SIG-M5 treated with dmso at 0.1 percent for 504 hours (cell line): ENCODE results near the gene VARS2.
A peak's percentile ranks its signal among the peaks of the same experiment; 100 is the strongest.
"Not testable (repeated sequence)": the region's sequence is repeated elsewhere in the genome, so short reads cannot be mapped to it uniquely, and the experiment has no call there.

Experiments used
- DNase-seq: peaks from one replicate; lab custom pipeline; 2025; ENCODE audit not compliant: unreplicated experiment; lab: John Stamatoyannopoulos, UW

VARS2 gene

DNA sequence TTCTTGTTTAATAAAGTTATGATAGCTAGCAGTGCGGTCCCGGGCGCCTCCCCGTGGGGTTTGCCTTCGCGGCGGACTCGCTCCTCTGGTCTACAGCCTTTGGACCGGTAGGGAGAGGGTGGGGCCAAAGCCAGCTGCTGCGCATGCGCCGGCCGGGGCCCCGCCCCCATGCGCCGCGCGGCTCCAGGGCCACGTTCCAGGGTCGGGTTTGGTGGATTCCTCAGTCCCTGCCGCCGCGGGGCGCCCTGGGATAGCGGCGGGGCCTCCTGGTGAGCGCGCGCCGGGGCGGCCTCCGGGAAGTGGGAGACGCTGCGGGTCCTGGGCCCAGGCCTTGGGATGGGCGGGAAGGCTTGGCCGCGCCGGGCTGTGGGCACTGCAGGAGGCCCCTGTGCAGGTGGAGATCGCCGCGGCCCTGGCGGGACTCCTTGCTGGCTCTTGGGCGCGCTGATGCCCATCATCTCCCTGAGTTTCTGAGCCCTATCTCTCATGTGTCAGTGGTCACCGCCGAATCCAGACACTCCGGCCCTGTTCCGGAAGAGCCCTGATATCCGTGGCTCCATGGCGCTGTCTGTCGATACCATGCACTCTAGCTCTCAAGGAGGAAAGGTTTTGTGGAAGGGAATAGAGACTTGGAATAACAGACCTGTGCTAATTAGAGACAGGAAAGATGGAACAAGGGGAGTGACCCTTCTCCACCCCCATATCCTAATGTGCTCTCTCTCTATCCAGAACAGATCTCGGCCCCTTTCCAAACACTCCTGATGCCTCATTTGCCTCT, at the start of gene VARS2:
TSS of gene VARS2 (plus strand) at position 163 of the 778 bp plus-strand sequence. CDS start at position 762, 599 bp downstream.
- DNase-seq = peak; percentile 83

DNA sequence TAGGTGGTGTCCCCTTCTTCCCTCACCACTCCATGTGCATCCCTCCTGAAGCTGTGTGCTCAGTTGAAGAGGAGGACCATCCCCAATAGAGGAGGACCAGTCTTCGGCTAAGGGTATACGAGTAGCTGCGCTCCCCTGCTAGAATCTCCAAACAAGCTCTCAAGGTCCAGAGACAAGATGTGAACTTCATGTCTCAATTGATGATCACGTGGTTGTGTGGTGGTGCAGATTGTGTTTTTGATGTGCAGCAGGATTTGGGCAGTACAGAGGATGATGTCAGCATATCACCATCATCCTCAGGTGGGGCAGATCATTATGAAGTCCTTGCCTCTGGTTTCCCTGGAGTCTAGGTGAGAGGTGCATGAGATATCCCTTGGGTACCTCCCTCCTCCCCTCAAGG, 49.7 kb upstream of the VARS2 start:
- DNase-seq = no peak

DNA sequence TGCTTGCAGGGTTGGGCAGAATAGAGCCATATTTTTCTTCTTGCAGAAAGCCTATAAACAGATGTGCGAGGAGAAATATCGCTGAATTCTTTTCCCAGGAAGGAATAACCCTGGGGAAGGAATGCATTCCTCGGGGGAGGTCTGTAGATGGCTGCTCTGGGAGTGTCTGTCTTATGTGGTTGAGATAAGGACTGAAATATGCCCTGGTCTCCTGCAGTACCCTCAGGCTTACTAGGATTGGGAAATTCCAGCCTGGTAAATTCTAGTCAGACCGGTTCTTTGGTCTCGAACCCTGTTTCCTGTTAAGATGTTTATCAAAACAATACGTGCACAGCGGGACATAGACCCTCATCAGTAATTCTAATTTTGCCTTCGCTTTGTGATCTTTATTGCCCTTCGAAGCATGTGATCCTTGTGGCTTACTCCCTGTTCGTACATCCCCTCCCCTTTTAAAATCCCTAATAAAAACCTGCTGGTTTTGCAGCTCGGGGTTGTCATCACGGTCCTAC, 44.7 kb upstream of the VARS2 start:
- DNase-seq = not testable (repeated sequence)

DNA sequence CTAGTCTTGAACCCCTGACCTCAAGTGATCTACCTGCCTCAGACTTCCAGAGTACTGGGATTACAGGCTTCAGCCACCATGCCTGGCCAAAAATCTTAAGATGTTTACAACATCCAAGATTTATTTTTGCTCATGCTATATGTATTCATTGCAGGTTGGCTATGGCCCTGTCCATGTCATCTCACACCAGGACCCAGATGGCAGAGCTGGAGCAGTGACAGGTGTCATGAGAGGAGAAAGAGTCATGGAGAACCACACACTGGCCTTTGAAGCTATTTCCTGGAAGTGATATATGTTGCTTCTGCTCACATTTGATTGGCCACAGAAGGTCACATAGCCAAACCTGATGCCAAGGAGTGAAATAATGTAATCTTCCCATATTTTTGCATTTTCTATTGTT, 43.5 kb upstream of the VARS2 start:
- DNase-seq = no peak

DNA sequence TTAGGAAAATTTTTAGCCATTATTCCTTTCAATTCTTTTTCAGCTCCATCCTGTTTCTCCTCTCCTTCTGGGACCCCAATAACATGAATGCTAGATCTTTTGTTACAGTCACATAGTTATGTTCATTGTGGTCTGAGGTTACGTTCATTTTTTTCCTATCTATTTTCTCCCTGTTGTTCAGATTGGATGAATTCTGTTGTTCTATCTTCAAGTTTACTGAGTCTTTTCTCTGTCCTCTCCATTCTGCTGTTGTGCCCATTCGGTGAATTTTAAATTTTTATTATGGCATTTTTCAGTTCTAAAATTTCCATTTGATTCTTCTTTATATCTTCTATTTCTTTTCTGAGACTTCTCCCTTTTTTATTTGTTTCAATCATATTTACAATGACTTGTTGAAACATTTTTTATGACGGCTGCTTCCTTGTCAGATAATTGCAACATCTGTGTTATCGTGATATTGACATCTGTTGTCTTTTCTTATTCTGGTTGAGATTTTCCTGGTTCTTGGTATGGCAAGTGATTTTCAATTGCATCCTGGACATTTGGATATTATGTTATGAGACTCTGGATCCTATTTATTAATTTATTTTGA, 42.4 kb upstream of the VARS2 start:
- DNase-seq = no peak

DNA sequence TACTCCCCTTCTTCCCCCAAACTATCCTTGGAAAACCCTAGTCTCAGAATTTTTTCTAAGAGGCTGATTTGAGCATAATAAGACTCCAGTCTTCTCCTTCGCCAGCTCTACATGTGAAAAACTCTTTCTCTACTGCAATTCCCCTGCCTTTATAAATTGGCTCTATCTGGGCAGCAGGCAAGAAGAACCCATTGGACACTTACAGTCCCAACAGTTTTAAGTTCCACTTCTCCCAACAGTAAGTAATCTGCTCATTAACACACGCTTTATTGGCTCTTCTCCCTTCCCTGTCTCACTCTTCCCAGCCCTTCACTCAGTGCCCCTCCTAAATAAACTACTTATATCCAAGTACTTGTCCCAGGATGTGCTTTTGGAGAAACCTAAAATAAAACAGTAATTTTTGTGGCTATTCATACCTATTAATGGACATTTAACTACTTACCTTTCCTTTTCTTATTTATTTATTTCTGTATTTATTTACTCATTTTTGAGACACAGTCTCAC, 40.8 kb upstream of the VARS2 start:
- no peak for DNase-seq

DNA sequence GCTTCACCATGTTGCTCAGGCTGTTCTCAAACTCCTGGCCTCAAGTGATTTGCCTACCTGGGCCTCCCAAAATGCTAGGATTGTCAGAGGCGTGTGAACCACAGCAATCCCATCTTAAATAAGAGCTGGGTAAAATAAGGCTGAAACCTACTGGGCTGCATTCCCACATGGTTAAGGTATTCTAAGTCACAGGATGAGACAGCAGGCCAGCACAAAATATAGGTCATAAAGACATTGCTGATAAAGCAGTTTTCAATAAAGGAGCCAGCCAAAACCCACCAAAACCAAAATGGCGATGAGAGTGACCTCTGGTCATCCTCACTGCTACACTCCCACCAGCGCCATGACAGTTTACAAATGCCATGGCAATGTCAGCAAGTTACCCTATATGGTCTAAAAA, 40.2 kb upstream of the VARS2 start:
- DNase-seq = not testable (repeated sequence)

DNA sequence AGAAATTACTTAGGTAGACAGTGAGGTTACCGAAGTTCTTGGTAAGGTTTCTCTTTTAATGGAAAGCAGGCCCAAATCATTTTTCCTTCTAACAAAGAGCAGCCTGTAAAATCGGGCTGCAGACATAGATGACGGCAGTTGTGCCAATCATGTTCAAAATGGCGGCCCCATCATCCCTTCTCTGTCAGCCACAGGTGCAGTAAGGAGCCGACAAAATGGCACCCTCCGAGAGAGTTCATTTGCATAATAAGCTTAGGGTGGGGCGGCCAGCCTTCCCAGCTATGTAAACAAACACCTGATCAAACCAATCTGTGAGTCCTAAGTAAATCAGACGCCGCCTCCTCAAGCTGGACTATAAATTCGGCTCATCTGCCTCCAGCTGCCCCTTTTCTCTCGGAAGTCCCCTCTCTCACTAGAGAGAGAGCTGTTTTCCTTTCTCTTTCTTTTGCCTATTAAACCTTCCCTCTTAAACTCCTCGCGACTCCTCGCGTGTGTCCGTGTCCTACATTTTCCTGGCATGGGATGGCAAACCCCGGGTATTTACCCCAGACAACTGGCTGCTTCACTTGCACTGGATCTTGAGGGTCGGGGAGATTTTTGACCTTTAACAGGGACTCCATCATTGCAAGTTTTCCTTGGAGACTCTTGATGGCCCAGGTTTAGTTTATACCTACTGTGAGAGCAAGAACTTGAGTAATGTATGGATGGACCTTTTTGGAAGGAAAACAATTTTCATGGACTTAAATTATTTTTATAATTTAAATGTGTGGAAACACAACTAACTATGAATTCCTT, 38.6 kb upstream of the VARS2 start:
- no peak for DNase-seq

DNA sequence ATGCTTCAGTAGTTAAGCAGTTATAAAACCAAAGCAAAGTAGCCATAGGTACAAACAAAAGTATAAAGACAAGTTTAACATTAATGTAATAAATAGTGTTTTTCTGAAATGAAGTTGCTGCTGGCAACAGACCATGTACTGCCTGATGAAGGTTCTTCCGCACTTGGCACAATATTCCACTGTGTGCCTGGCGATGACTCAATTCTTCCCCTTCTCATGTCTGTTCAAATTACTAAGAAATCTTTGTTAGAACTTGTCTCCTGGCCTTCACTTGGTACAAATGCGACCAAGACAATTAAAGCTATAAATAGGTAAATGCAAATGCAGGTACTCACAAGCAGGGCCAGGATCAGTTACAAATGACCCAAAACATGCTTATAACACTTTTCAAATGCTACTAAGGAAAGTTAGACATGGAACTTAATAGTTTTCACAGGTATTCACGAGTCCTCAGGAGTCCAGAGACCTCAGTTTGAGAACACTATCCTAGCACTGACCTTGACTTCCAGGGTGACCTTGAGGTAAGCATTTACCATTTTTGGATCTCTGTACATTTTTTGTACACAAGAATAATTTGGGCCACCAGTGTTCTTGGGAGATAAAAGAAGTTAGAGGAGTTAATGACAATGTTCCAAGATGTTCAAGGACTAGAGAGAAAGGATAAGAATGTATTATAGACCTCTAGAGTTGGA, 37.9 kb upstream of the VARS2 start:
- DNase-seq = no peak

DNA sequence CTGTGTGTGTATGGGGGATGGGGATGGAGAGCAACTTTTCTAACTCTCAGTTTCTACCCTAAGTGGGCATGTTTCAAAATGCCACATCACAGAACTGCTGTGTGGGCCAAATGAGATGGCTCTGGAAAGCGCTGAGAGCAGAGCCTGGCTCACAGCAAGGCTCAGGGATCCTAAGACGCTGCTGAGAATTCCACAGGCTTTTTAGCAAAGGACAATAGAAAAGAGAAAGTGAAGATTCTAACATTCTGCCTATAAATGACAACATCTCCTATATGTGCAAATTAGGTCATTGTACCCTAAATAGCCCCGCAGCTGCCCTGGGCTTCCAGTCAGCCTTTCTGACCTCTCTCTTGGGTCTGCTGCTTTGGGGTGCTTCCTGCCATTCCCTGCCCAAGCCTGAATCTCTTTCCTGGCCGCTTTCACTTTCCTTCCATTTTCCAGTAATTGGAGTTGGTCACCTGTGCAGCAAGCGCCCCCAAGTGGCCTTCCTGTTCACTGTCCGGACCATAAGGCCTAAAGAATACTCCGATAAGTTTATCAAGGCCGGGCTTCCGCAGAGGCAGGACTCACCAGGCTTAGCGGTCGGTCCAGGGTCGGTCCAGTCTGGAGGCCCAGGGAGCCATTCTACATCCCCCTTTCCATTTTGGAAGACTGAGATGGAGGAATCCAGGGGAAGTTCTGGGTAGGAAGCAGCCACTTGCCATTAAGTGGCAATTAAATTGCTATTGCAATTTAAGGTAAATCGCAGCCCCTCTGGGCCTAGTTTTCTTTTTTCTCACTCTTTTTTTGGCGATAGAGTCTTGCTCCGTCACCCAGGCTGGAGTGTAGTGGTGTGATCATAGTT, 36.4 kb upstream of the VARS2 start:
- DNase-seq = peak; percentile 49

DNA sequence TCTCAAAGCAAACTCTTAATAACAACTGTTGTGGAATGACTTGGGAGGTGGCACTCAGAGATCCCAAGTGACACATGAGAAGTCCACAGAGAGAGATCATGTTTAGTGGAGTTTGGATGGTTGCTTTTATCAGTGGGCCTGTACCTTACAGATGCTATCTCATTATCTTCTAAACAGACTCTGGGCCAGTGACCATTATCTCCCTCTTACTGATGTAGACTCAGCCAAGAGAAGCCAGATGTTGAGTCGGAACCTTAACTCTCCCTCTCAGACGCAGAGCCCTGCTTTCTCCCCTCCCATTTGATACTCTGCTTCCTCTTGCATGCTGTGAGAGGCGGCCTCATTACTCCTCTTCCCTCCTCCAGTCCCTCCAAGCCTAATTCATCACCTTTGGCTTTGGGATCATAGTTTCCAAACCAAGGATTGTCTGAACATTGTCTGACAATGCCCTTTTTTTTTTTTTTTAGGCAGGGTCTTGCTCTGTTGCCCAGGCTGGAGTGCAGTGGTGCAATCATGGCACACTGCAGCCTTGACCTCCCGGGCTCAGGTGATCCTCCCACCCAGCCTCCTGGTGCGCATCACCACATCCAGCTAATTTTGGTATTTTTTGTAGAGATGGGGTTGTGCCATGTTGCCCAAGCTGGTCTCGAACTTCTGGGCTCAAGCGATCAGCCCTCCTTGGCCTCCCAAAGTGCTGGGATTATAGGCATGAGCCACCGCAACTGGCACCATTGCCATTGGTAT, 34.2 kb upstream of the VARS2 start:
- DNase-seq = no peak

DNA sequence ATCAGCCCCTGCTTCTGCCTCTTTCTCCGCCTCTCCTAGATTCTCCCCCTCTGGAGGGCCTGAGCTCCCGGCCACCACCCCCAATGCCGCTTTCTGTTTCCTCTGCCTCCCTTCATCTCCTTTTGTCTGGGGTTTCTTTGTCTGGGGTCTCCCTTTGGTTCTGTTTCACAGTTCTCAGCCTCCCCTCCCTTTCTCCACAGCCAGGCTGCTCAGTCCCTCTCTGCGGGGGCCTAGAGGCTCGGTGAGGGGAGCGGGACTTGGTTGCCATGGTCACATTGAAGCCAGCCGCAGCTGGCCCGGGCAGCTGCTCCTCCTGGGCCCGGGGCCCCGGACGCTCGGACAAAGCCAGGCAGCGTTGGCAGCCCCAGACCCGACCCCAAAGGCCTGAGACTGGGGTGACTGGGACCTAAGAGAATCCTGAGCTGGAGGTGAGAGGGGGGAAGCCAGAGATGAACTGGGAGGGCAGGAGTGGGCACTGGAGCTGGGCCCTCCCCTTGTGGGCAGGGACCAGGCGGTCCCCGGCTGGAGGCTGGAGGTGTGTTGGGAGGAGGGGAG, 33.3 kb upstream of the VARS2 start:
- no peak for DNase-seq

DNA sequence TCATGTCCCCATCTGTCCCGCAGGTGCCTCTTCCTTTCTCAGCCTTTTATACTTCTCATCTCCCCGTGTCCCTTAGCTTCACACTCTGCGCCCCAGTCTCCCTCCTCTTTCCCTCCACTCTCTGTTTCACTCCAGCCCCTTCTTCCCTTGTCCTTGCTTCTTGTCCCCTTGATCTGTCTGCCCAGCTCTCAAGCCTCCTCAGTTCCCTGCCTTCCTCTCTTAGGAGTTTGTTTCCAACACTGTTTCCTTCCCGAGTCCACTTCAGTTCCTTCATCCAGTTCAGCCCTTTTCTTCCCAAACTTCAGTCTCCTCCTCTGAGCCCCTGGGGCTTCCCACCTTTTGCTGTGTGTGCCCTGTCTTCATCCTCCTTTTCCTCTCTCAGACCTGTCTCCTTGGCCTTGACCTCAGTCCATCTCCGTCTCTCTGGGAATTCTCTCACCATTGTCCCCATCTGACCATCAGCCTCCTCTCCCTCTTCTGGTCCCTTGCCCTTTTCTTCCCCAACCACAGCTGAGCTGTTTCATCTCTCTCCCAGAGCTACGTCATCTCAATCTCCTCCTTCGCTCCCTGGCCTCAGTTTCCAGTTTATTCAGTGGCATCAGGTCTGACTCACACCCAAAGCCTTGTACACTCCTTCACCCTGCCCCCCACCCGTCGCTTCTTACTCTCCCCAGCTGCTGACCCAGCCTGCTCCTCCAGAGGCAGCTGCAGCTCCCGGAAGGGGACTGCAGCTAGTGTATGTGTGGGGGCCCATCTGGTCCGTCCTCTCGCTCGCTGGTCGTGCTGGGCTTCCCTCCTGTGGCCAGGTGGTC, 32.4 kb upstream of the VARS2 start:
- no peak for DNase-seq

DNA sequence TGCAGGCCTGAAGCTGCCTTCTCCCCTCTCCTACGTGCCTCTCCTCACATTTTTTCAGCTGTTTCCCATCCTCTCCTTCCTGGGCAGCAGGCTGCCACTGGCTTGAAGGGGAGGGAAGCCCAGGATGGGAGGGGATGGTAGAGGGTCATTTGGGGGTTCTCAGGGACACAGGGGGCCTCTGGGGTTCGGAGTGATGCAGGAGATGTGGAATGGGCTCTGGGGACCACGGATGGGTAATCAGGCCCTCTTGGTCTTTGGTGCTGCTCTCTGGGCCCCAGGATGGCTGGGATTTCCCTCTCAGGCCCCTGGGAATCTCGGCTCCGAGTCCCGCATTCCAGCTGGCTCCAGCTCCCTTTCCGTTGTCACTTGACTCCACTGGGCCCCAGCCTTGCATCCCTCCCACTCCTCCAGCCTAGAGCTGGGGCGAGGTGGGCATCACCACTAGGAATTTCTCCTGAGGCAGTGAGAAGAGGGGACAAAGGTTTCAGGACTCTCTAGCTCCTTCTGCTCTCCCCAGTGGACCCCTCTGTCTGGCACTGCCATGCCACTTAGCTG, 31.8 kb upstream of the VARS2 start:
- DNase-seq = no peak

DNA sequence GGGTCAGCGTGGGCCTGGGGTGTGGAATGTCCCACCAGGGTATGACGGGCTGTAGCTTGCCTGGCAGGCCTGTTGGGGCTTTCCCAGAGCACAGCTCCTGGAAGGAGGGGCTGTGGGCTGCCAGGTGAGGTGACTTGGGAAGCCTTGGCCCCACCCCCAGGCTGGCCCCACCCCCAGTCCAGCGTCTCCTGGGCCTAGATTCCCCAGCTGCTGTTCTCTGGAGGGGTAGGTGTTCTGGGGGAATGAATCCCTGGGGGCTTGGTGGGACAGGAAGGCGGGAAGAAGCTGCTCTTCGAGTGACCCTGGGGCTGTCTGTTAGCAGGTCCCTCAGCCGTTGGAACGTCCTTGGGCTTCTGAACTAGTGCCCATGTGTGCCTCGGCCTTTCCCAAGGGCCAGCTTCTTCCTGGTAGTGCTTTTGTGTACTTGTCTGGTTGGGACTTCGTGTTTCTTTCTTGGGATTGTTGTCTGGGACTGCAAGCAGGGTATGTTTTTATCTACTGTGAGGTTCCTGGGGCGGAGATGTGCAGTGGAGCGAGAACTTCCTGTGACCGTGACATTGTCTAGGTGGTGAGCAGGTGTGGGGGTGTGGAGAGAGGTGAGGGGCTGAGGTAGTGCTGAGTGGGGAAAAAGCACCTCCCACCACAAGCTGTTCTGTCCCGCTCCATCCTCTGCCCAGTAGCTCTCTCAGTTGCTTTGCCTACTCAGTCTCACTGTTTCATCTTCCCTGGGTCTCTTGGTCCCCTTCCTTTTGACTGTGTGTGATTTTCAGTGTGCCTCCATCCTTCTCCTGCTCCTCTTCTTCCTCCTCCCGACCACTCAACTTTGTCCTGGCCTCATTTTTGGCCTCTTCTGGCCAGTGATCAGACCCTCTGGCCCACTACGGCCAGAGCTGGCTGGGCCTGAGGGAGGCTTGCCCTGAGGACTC, 31.0 kb upstream of the VARS2 start:
- DNase-seq = peak; percentile 8

DNA sequence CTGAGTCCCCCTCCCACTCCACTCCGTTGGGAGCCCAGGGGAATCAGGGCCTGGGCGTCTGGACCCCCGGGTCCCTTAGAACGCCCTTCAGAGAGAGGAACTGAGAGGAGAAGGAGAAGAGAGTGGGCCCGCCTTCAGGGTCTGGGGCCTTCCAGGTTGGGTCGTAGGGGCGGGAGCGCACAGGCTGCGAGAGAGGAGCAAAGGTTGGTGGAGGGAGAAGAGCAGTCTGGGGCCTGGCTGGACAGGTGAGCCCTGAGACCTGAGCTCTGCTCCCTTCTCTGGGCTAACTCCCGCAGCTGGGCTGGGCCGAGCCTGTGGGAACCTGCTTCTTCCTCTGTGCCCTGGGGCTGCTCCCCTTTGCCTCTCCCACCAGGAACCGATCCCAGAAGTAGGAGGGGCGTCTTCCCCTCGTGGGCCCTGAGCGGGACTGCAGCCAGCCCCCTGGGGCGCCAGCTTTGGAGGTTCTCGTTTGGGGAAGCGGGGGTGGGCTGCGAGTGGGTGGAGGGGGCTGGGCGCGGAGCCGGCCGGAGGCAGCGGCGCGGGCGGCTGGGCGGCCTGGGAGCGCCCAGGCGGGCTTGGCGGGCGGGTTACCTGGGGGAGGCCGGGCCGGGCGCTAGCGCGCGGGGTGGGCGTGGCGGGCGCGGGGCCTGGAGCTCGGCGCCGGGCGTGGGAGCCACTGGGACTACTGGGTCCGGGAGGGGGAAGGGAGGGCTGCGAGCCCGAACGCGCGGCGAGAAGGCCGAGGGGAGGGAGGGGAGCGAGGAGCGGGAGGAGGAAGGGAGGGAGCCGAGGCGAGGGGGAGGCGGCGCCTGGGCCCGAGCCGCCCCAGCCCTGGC, 30.1 kb upstream of the VARS2 start, which contains the start of gene DDR1:
TSS of gene DDR1 (plus strand) at position 835 of the 836 bp plus-strand sequence. CDS start 4,211 bp downstream, outside the sequence.
- peak; percentile 37 for DNase-seq
